GM23248 (cell line): ENCODE results near the gene SIPA1L3.

ENCODE experiments used
- EZH2 ChIP-seq: fragments of 200-600 bp; sonication (generic); IDR thresholded peaks from 2 replicates; pipeline ENCODE4 v1.6.1; 2018; ENCODE audit warnings: antibody characterized with exemption, mild to moderate bottlenecking; ENCODE audit not compliant: insufficient read depth, poor library complexity, severe bottlenecking
- EZH2phosphoT487 ChIP-seq: fragments of 200-600 bp; sonication (generic); IDR thresholded peaks from 2 replicates; pipeline ENCODE4 v1.6.1; 2018; ENCODE audit warnings: antibody characterized with exemption, moderate library complexity, mild to moderate bottlenecking, low read depth; ENCODE audit not compliant: insufficient read depth

DNA sequence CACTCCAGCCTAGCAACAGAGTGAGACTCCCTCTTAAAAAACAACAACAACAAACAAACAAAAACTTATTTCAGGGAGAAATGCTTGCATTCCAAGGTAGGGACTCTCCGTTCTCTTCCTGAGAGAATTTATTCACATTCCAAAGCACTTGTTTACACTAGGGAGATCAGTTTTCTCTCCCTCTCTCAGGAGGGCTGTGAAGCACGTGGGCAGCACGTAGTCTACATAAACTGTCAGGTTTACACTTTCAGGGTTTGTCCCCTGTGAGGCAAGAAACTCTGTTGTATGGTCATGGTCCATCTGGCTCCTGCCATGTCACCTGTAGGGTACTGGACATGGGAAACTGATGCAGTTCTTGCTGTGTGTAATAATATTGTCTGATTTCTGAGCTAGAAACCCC is 32.2 kb upstream of the SIPA1L3 start:
- TF ChIP-seq EZH2 (no peak), EZH2phosphoT487 (no peak)
